Psoas muscle (tissue), 8 donors: Measurements from ENCODE around the gene HMX1. TPM values are rescaled to one million over a fixed set of nuclear protein-coding genes. Genes with fewer than 3 reads are reported as not detected.
A peak's percentile ranks its signal among the peaks of the same experiment; 100 is the strongest.

Source experiments
- ATAC-seq, 4 donors: fragments of 200-7000 bp; cut with Tn5 transposase; one replicate each; pipeline ENCODE4 v1.9.1; 2020; ENCODE audit warnings: moderate library complexity in 3 of 4, mild to moderate bottlenecking in 2 of 4
- DNase-seq, 2 donors: peaks; one replicate each; pipeline ENCODE4 v3.0.0-alpha.2; 2020
- H3K27ac ChIP-seq: fragments of 200-600 bp; one replicate; pipeline ENCODE4 v1.8.0; 2022
- H3K27me3 ChIP-seq, 3 donors: fragments of 200-600 bp in 1 of 3; one replicate each; pipeline versions ENCODE4 v1.6.1 to v1.8.0; 2013 to 2022; ENCODE audit warnings: low read length in 2 of 3, mild to moderate bottlenecking in 2 of 3, moderate library complexity in 1 of 3; ENCODE audit not compliant: insufficient read depth in 3 of 3
- H3K36me3 ChIP-seq, 2 donors: fragments of 200-600 bp in 1 of 2; one replicate each; pipeline versions ENCODE4 v1.6.1 to v1.8.0; 2013 to 2022; ENCODE audit warnings: low read depth in 1 of 2, mild to moderate bottlenecking in 1 of 2, moderate library complexity in 1 of 2; ENCODE audit not compliant: insufficient read depth in 1 of 2
- H3K4me1 ChIP-seq: fragments of 200-600 bp; one replicate; pipeline ENCODE4 v1.8.0; 2022
- H3K4me3 ChIP-seq: fragments of 200-600 bp; one replicate; pipeline ENCODE4 v1.8.0; 2022; ENCODE audit warnings: mild to moderate bottlenecking
- H3K9me3 ChIP-seq: fragments of 200-600 bp; one replicate; pipeline ENCODE4 v1.8.0; 2022
- WGBS, 3 donors: extraction: QIAGEN DNeasy Blood & Tissue Kit; methylation state at CpG; one replicate each; pipeline versions ENCODE4 v1.1.6 to v1.1.7; 2013; 5-methylcytosine and 5-hydroxymethylcytosine counted together
- intact Hi-C, 2 donors: fragments of 100-400 bp; cut with DNase I; formaldehyde crosslinking; loops; one replicate each; pipeline versions ENCODE4 v1.11.0 to v1.14.2; 2022
- polyA plus RNA-seq, 3 donors: library from polyadenylated mRNA; stranded (reverse); fragments of 200-250 nt; gene quantifications; one replicate each; pipeline ENCODE4 v1.2.3, GENCODE V29; 2013
- total RNA-seq, 4 donors: library from RNA; stranded (reverse); fragmentation: NEBNext Ultra II Directional in 2 of 4; extraction: Animal tissue kit (Norgen Biotek cat#: 25700) in 2 of 4; gene quantifications; one replicate each; pipeline versions ENCODE4 v1.2.1 to v1.2.4, GENCODE V29; 2021 to 2023
- TF ChIP-seq, protein P1 (sequence below): fragments of 200-600 bp; IDR thresholded peaks from one replicate; pipeline ENCODE4 v1.8.0; 2022; ENCODE audit warnings: antibody characterized with exemption
- donor health status: healthy with polysubstance abuse.
- donor health status: DM: no; HTN: no; CAD: no; lungs with moderate emphysema.
- donor health status: Bipolar disorder and iron deficiency.
- donor health status: healthy.
- donor health status: DM: yes; HTN: yes; CAD: no.
- donor health status: DM: no; HTN: no; CAD: no.
- donor health status: DM: no; HTN: no; CAD: no.
- donor health status: DM: yes; HTN: yes; CAD: no.

HMX1 gene
- total and polyA plus RNA-seq, 7 donors, result not detected

DNA sequence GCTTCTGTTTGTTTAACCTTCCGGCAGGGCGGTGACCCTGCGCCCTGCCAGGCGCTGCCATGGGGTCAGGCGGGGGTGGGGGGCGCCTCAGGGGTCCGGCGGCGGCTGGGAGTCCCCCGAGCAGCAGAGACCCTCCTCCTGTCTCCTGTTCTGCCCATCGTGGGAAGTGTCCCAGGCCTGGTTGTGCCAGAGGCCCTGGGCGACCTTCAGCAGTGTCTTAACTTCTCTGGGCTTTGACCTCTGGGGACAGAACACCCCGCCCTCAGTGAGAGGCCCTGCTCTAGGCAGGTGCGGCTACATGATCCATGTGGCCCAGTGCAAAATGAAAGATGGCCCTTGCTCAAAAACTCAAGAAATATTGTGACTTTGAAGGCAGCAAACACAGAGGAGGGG lies 22.8 kb upstream of the HMX1 start:
- 12 to 16% (median 13%) methylated on average over 11 to 14 of the region's 14 CpGs for WGBS, 3 donors
- peaks cover 7 to 83% (median 16%) of the 10 kb centered on the region in 3 donors for H3K27me3 ChIP-seq
- DNase-seq (no peak), ATAC-seq (no peak)
- no peaks in the 10 kb centered on the region for H3K4me1 ChIP-seq
- no peaks in the 10 kb centered on the region for H3K36me3 ChIP-seq
- no peaks in the 10 kb centered on the region for H3K9me3 ChIP-seq
- TF ChIP-seq, protein P1, sequence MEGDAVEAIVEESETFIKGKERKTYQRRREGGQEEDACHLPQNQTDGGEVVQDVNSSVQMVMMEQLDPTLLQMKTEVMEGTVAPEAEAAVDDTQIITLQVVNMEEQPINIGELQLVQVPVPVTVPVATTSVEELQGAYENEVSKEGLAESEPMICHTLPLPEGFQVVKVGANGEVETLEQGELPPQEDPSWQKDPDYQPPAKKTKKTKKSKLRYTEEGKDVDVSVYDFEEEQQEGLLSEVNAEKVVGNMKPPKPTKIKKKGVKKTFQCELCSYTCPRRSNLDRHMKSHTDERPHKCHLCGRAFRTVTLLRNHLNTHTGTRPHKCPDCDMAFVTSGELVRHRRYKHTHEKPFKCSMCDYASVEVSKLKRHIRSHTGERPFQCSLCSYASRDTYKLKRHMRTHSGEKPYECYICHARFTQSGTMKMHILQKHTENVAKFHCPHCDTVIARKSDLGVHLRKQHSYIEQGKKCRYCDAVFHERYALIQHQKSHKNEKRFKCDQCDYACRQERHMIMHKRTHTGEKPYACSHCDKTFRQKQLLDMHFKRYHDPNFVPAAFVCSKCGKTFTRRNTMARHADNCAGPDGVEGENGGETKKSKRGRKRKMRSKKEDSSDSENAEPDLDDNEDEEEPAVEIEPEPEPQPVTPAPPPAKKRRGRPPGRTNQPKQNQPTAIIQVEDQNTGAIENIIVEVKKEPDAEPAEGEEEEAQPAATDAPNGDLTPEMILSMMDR, result no peak
- intact Hi-C loops, result no loop called here
- no peak overlapping the region for H3K4me3 ChIP-seq
- H3K27ac ChIP-seq, result no peak overlapping the region

GRCh38 chr4:8893624-8894423 lies 22.2 kb upstream of the HMX1 start:
- no peak overlapping the region for H3K4me3 ChIP-seq
- ATAC-seq (no peak), DNase-seq (no peak)
- H3K4me1 ChIP-seq, result no peaks in the 10 kb centered on the region
- H3K36me3 ChIP-seq, result no peaks in the 10 kb centered on the region
- no peaks in the 10 kb centered on the region for H3K9me3 ChIP-seq
- intact Hi-C loops, result no loop called here
- TF ChIP-seq, protein P1, result no peak
- H3K27me3 ChIP-seq, result peaks cover 7 to 83% (median 16%) of the 10 kb centered on the region in 3 donors
- WGBS, 3 donors, result 1% methylated on average over 51 to 68 of the region's 68 CpGs
- H3K27ac ChIP-seq, result no peak overlapping the region

DNA sequence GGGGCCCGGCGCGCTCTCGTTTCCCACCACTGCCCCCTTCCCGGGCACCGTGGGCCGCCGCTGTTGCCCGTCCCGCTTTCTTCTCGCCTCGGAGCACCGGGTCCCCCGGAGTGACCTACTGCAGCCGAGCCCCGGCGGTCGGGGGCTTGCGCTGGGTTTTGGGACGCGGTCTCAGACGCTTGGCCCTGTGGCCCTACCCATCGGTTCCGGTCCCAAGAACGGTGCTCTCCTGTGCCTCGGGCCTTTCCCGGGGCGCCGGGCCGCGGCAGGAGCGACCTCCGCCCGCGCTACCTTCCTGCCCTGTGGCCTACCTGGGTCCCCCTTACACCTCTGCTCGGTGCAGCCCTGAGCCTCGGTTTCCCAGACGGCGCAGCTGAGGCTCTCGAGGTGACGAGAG lies 21.6 kb upstream of the HMX1 start:
- no peak for DNase-seq
- 1% methylated on average over 34 to 41 of the region's 41 CpGs for WGBS, 3 donors
- intact Hi-C loops, result no loop called here
- no peaks in the 10 kb centered on the region for H3K9me3 ChIP-seq
- H3K4me3 ChIP-seq, result no peak overlapping the region
- ATAC-seq, result peak in 1 of 4 donors; percentile 27
- peaks cover 7 to 79% (median 20%) of the 10 kb centered on the region in 3 donors for H3K27me3 ChIP-seq
- TF ChIP-seq, protein P1, result no peak
- H3K4me1 ChIP-seq, result no peaks in the 10 kb centered on the region
- H3K36me3 ChIP-seq, result no peaks in the 10 kb centered on the region
- no peak overlapping the region for H3K27ac ChIP-seq

DNA sequence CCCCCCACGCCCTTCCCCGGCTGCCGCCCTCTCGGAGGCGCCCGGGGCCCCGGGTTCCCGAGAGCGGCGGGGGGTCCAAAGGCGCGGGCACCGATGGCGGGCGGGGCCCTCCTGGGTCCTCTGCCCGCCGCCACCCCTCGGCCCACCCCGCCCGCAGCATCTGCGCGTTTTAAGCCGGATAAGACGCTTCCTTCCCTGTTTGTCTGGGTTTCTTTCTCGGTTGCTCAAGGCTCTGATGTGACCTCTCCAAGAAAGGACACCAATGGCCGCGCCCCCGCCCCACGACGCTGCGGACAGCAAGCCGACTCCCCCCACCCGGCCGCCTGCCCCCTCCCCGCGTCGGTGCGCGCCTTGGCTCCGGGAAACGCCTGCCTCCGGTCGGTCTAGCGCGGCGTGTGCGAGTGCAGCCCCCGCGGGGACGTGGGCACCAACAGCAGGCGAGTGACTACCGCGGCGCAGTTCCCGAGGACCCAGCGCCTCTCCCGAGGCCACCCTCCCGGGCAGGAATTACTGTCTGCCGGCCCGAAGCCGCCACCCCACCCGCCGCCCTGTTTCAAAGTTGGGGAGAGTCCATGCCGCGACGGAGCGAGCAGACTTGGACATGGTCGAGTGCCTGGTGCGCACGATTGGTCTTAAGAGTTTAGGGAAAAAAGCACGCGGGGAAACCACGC lies 21.1 kb upstream of the HMX1 start:
- 1% methylated on average over 59 to 73 of the region's 73 CpGs for WGBS, 3 donors
- Histone ChIP-seq H3K4me1 (no peaks in the 10 kb centered on the region), H3K27ac (no peak overlapping the region), H3K9me3 (no peaks in the 10 kb centered on the region), H3K36me3 (no peaks in the 10 kb centered on the region), H3K27me3 (peaks cover 7 to 82% (median 21%) of the 10 kb centered on the region in 3 donors), H3K4me3 (no peak overlapping the region)
- ATAC-seq, result no peak
- no peak for DNase-seq
- TF ChIP-seq, protein P1, result no peak
- intact Hi-C loops, result no loop called here
